ENCODE data around the gene GOLGA5. TPM values are rescaled to one million over a fixed set of nuclear protein-coding genes. Genes with fewer than 3 reads are reported as not detected.
"Not testable (repeated sequence)": the region's sequence is repeated elsewhere in the genome, so short reads cannot be mapped to it uniquely, and the experiment has no call there.

GOLGA5 gene
- total RNA-seq, 1 donor: 77.7 TPM

- no peak for DNase-seq (ENCODE audit: low read depth)
- TF ChIP-seq CTCF (IDR thresholded peaks at IDR 0.05; ENCODE audit: insufficient read depth, low read depth, low read length): no peak
- no peak overlapping the region for H3K4me3 ChIP-seq (ENCODE audit: low read depth, low read length)
Measured at GRCh38 chr14:92844204-92844603, 50.1 kb downstream of the GOLGA5 start.

- H3K4me3 ChIP-seq (ENCODE audit: low read depth, low read length): no peak overlapping the region
- no peak for TF ChIP-seq CTCF (IDR thresholded peaks at IDR 0.05; ENCODE audit: insufficient read depth, low read depth, low read length)
- peak; percentile 80 for DNase-seq (ENCODE audit: low read depth)
Measured at GRCh38 chr14:92846162-92846897, 52.2 kb downstream of the GOLGA5 start.

GRCh38 chr14:92847278-92847677 lies 53.2 kb downstream of the GOLGA5 start:
- DNase-seq (ENCODE audit: low read depth): no peak
- TF ChIP-seq CTCF (IDR thresholded peaks at IDR 0.05; ENCODE audit: insufficient read depth, low read depth, low read length): no peak
- H3K4me3 ChIP-seq (ENCODE audit: low read depth, low read length): no peak overlapping the region

GRCh38 chr14:92847749-92848148 lies 53.6 kb downstream of the GOLGA5 start:
- no peak for TF ChIP-seq CTCF (IDR thresholded peaks at IDR 0.05; ENCODE audit: insufficient read depth, low read depth, low read length)
- DNase-seq (ENCODE audit: low read depth): no peak
- H3K4me3 ChIP-seq (ENCODE audit: low read depth, low read length): no peak overlapping the region

- no peak for DNase-seq (ENCODE audit: low read depth)
- no peak for TF ChIP-seq CTCF (IDR thresholded peaks at IDR 0.05; ENCODE audit: insufficient read depth, low read depth, low read length)
- H3K4me3 ChIP-seq (ENCODE audit: low read depth, low read length): no peak overlapping the region
Measured at GRCh38 chr14:92848887-92849286, 54.8 kb downstream of the GOLGA5 start.

- H3K4me3 ChIP-seq (ENCODE audit: low read depth, low read length): no peak overlapping the region
- TF ChIP-seq CTCF (IDR thresholded peaks at IDR 0.05; ENCODE audit: insufficient read depth, low read depth, low read length): no peak
- DNase-seq (ENCODE audit: low read depth): no peak
Measured at GRCh38 chr14:92850492-92850891, 56.4 kb downstream of the GOLGA5 start.

- DNase-seq (ENCODE audit: low read depth): not testable (repeated sequence)
Measured at GRCh38 chr14:92853136-92853535, 59.0 kb downstream of the GOLGA5 start.

More at GRCh38 chr14:92853136-92853535, 59.0 kb downstream of the GOLGA5 start:
- H3K4me3 ChIP-seq (ENCODE audit: low read depth, low read length): not testable (repeated sequence)
